SK-N-SH (cell line): ENCODE results near the gene OGFOD3.

ENCODE experiments used
- CTCF ChIP-seq: fragments of 200-600 bp; sonication (generic); IDR thresholded peaks from 2 replicates; pipeline ENCODE4 v1.6.1; 2017; ENCODE audit warnings: antibody characterized with exemption, mild to moderate bottlenecking, moderate library complexity
- EP300 ChIP-seq, 2 experiments: IDR thresholded peaks; 2 replicates each; pipeline versions ENCODE4 v1.4.0 to v1.6.1; 2012; ENCODE audit warnings: borderline replicate concordance in 1 of 2, low read depth in 1 of 2, low read length in 1 of 2
- MEF2A ChIP-seq: IDR thresholded peaks from 2 replicates; pipeline ENCODE4 v1.4.0; 2012; ENCODE audit warnings: low read depth, borderline replicate concordance
- PBX3 ChIP-seq: IDR thresholded peaks from 2 replicates; pipeline ENCODE4; 2012
- POLR2AphosphoS5 ChIP-seq: IDR thresholded peaks from 2 replicates; pipeline ENCODE4 v1.6.1; 2012; ENCODE audit warnings: low read depth, low read length
- RCOR1 ChIP-seq: fragments of 150-350 bp; IDR thresholded peaks from 2 replicates; pipeline ENCODE4 v1.6.1; 2017; ENCODE audit warnings: antibody characterized with exemption, low read length
- REST ChIP-seq: IDR thresholded peaks from 2 replicates; pipeline ENCODE4 v1.6.1; 2012; ENCODE audit warnings: mild to moderate bottlenecking, low read depth, low read length, moderate library complexity
- RXRA ChIP-seq: IDR thresholded peaks from 2 replicates; pipeline ENCODE4 v1.4.0; 2012; ENCODE audit warnings: low read depth, mild to moderate bottlenecking, borderline replicate concordance
- SIN3A ChIP-seq: IDR thresholded peaks from 2 replicates; pipeline ENCODE4 v1.6.1; 2012; ENCODE audit warnings: low read depth, mild to moderate bottlenecking, low read length, moderate library complexity, borderline replicate concordance
- TAF1 ChIP-seq: IDR thresholded peaks from 2 replicates; pipeline ENCODE4 v1.6.1; 2012; ENCODE audit warnings: low read depth, mild to moderate bottlenecking, low read length, moderate library complexity, borderline replicate concordance
- USF2 ChIP-seq: fragments of 150-350 bp; IDR thresholded peaks from 2 replicates; pipeline ENCODE4 v1.6.1; 2017; ENCODE audit warnings: antibody characterized with exemption, low read length, low read depth, borderline replicate concordance

GRCh38 chr17:82367724-82368524, 50.5 kb downstream of the OGFOD3 start:
- no peak for TF ChIP-seq POLR2AphosphoS5
- TF ChIP-seq RCOR1, result no peak
- TF ChIP-seq CTCF, result no peak
- no peak for TF ChIP-seq USF2
- no peak for TF ChIP-seq PBX3
- TF ChIP-seq MEF2A, result no peak
- TF ChIP-seq SIN3A, result no peak
- no peak for TF ChIP-seq REST
- no peak for TF ChIP-seq EP300 (IDR thresholded peaks at IDR 0.05; ENCODE audit: borderline replicate concordance in 1 of 2, low read depth in 1 of 2, low read length in 1 of 2)
- TF ChIP-seq RXRA, result no peak
- TF ChIP-seq TAF1, result no peak
